Activated CD8-positive, alpha-beta memory T cell treated with anti-CD3 and anti-CD28 coated beads for 48 hours (primary cell): ENCODE measurements around the gene NOL4L.
"Not testable (repeated sequence)": the region's sequence is repeated elsewhere in the genome, so short reads cannot be mapped to it uniquely, and the experiment has no call there.

Experiments
- DNase-seq, 3 experiments: peaks; one replicate each; pipeline ENCODE4 v3.0.0-alpha.2; 2020; ENCODE audit warnings: low read depth in 2 of 3, low spot score in 2 of 3

The NOL4L gene

DNA sequence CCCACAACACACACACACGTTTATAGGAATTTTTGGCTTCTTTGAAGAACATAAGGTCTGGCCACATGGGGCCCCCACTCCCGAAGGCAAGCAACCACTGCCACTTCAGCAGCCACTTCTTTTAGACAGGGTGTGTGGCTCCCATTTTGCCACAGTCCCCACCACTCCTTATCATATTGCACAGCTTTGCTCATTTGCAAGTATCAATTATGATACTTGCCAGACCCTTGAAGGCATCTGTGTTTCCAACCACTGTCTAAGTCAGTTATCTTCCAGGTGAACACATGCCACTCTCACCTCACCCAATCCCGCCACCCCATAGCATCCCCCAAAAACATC lies 73.1 kb downstream of the NOL4L start:
- DNase-seq = no peak

DNA sequence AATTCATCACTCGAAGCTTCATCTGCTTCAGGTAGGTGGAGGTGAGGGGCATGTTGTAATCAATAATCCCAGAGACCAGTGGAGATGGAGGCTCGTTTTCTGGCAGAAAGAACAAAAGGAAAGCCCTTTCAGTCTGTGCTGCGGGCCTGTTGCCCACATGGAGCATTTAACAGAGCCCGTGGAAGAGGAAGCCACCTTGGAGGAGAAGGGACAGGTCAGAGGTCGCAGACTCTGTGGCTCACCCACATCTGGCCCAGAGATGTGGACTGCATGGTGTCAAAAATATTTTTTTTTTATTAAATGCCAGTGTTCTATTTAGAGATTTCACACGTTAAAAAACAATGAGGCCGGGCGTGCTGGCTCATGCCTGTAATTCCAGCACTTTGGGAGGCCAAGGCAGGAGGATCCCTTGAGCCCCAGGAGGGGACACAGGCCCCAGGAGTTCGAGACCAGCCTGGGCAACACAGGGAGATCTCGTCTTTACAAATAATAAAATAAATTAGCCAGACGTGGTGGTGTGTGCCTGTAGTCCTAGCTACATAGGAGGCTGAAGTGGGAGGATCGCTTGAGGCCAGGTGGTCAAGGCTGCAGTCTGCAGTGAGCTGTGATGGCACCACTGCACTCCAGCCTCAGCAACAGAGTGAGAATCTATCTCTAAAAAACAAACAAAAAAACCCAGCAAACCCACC lies 73.6 kb downstream of the NOL4L start:
- no peak for DNase-seq

DNA sequence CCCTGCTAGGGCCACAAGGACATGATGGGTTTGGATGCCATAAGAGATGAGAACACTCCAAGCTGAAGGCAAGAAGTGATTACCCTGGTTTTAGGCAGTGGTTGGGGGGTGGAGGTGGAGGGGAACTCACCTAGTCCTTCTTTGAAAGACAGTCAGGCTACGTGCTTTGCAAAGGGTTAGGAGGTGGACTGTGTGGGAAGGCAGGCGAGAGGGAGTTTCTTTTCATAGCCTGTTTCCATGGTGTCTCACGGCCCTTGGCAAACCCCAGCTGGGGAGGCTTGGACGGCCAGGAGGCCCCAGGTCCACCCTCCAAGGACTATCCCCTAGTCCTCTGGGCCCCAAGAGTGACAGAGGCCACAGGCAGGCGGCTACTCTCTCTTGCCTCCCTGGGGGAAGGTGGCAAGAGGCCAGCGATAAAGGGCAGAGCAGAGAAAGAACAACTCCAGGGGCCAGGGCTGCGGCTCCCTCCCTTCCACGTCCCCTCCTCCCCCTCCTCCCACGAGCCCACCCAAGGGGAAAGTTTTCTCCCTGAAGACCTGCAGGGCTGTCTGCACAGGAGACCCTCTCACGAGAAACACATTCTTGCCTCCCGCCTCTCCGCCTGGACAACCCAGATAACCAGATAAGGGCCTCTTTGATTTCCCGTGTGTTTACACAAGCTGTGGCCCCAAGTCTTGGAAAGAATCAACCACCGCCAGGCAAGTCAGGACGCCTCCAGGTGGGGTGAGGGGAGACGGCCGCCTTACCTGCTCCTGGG lies 74.4 kb downstream of the NOL4L start:
- DNase-seq = no peak

DNA sequence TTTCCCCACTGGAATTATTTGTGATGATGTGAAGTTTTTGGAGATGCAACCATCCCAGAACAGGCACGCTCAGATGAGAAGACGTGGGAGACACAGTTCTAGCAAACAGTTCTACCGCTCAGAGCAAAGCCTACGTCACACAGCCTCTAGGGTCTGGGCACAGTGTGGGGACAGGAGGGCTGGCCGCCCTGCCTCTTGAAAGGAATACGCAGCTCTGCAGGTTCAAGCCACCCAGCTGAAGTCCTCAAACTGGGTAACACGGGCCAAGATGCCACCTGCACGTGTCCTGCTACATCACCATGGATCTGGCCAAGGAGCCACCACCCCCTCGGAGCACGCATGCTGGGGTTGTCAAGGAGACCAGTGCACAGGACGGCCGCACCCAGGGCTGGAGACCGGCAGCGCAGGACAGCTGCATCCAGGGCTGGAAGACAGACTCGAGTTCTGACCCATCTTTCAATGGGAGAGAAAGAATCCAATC lies 75.0 kb downstream of the NOL4L start:
- no peak for DNase-seq

DNA sequence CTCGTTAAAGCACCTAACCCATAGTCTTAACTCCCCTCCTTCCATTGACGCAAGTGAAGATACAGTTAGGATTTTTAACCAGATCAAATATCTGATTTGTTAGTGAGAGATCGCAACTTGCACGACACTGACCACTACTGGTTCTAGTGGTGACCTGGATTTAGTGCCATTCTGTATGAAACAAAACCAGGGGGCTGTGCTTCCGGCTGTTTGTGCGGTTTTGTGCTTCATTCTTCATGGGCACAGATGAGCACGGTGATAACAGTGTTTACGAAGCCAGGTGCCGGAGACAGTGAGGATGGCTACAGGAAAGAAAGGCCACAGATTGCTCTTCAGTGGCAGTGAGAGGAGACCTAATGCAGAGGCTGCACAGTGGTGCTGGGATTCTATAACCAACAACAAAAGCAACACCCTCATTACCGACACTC lies 75.5 kb downstream of the NOL4L start:
- DNase-seq = no peak

DNA sequence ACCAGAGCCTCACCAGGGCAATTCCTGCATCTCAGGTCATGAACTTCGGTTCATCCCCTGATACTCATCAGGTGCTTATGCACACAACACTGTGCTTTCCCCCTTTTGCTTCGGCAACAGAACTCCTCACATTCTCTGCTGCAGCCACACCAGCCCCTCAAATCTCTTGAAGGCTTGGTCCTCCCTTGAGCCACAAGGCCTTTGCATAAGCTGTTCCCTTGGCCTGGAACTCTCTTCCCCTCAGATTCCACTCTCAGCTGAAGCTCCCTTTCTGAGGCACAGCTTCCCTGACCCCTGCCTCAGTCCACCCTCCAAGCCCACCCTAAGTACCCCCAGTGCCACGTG lies 76.4 kb downstream of the NOL4L start:
- DNase-seq = no peak

DNA sequence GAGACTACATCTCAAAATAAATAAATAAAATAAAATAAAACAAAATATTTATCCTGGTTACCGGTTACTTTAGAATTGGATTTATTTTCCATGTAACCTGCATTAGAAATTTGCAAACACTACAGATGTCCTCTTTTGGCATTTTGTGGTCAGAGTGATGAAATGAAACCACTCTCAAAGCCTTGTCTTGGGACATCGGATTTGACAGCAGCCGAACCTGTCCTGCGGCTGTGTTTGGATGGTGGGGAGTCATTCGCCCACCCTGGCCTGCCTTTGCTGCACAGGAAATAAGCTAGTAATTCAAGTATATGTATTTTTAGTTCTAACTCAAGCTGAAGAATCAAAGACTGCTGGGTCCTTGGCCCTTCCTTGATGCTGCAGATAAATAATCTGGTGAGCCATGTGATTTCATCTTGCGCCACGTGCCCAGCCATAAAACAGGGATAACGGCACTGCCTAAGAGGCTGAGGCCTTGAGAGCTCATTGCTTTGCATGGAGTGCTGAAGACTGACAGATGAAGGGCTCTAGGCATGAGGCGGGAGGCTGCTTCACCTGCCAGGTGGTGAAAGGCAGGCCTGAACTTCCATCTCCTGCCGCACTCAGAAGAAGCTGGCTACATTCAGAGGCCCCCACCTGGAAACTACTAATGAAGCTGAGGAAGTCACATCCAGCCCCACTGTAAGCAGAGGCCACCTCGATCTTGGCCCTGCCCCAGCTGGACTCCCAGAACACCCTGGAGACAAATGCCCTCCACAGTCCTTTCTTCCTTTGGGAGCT lies 76.9 kb downstream of the NOL4L start:
- DNase-seq = no peak

DNA sequence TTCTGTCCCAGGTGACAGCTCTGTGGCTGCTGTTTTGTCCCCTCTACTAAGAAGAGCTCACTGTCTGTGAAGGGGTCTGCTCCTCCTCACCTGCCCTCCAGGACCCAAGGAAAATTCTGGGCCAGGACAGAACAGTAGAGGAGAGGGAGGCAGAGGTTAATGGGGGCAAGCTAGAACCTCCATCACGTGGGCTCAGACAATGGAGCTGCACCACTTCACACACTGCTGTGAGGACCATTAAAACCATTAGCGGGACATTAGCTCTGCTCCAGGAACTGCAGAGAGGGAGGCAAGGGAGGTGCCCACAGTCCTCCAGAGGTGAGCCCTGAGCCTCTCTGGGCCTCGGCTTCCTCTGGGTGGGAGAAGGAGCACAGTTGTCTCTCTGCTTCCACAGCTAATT lies 78.4 kb downstream of the NOL4L start:
- no peak for DNase-seq

DNA sequence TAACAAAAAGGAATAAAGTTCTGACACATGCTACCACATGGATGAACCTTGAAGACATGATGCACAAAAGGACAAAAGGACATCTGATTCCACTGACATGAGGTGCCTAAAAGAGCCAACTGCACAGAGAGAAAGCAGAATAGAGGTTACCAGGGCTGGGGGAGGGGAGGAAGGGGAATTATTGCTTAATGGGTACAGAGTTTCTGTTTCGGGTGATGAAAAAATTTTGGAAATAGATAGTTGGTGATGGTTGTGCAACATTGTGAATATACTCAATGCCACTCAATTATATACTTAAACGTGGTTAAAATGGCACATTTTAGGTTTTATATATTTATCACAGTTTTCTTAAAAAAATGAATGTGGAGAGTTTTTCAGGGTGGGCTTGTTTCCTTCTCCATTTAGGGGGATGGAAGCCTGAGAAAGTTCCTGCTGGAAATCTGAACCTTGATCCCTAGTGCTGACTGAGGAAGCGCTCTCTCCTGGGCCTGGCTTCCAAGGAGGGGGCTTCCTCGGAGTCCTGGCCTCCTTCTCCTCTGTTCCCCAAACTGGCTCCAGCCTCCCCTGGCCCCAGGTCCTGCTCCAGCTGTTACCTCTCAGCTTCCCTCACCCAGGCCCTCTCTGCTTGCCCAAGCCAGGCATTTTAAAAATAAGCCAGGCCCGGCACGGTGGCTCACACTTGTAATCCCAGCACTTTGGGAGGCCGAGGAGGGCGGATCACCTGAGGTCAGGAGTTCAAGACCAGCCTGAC lies 79.2 kb downstream of the NOL4L start:
- DNase-seq = no peak

DNA sequence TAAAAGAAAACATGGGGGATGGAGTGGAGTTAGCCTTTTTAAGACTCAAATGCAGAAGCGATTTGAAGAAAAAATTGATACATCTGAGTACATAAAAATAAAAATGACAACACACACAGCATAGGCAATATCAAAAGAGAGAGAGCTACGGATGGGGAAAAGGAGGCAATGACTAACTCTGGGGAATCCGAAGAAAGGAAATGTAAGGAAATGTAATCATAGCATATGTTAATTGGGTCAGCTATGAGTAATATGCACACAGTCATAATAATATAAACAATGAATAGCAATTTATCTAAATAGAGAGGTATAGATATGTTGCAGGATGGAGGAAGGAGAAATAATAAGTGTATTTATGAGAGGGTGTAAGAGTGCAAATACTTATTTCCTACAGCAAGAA lies 83.4 kb downstream of the NOL4L start:
- DNase-seq = no peak

DNA sequence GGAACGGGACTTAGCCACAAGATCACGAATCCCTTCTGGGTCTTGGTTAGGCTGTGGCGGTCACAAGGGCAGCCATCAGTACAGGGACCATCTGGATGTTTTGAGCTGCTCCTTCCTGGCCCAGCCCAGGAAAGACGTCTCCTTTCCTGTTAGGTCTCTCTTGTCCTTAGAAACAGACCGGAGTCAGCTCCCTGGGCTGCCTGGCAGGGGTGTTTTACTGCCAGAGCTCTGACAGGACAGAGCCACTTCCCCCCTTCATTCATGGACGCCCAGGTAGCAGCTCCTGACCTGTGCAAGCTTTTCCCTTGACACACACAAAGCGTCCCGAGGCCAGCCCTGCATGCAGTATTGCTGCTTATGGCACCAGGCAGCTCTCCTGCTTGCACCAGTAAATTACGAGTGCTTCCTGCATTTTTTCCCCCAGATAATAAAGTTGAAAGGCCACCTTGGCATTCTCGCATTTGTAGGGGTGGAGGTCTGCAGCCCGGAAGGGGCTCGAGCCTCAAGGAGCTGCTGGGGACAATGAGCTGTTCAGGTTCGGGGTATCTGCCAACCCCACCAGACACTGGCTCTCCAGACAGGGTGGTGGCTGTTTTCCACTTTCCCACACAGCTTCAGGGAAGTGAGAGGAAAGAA lies 87.4 kb downstream of the NOL4L start:
- DNase-seq = no peak

DNA sequence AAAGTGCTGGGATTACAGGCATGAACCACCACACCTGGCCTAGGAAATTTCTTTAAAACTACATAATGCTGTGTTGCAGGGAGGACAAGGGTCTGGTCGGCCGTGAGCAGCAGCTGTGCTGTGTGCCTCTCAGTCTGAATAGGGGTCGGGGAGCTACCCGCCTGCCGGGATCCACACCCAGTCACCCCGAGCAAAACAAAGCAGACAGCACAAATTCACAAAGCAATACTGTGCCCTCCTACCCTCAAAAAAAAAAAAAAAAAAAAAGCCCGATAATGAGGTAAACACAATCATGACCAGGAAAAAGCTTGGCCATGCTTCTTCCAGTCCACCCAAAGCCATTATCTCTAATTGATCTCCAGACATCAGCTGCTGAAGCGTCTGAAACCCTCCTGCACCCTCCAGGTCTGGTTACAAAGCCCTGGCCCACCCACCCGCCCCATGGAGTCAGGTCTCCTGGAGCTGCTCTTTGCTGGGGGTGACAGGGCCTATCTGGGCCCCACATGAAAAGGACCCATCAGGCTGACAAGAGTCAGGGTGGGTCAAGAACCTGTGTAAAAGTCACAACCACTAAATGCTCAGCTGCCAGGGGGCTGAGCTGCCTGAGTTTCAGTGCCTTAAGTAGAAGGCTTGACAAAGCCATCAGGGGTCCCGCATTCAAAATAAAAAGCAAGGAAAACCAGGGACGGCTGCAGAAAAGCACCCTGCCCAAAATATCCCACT lies 88.2 kb downstream of the NOL4L start:
- no peak for DNase-seq

DNA sequence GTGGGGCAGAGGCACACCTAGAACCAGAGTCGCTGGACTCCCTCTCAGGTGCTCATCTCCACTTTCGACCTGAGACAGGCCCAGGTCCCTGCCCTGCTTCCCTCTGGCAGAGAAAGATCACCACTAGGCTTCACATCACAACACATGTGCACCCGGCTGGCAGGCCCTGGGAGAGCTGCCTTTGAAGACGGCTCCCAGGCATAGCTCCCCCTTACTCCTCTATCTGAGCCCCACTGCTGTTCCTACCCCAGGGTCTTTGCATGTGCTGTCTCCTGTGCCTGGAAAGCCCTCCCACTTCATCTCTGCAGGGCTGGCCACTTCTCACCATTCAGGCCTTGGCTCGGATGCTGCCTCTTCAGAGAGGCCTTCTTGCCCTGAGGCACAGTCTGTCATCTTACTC lies 89.2 kb downstream of the NOL4L start:
- DNase-seq = no peak

DNA sequence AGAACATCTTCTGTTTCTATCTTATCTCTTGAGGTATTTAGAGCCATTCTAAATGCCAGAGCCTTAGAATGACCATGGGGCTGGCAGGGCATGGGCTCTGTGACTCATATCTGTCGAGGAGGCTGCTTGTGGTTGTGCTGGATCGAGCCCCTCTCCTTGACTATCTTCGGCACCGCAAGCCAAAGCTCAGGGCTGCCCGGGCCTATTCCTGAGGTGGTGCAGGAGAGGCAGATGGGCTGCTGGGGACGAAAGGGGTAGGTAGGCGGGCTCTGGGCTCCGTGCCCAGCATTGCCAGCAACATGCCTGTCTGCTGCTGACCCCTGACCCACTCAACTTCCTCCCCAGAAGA lies 89.9 kb downstream of the NOL4L start:
- no peak for DNase-seq

DNA sequence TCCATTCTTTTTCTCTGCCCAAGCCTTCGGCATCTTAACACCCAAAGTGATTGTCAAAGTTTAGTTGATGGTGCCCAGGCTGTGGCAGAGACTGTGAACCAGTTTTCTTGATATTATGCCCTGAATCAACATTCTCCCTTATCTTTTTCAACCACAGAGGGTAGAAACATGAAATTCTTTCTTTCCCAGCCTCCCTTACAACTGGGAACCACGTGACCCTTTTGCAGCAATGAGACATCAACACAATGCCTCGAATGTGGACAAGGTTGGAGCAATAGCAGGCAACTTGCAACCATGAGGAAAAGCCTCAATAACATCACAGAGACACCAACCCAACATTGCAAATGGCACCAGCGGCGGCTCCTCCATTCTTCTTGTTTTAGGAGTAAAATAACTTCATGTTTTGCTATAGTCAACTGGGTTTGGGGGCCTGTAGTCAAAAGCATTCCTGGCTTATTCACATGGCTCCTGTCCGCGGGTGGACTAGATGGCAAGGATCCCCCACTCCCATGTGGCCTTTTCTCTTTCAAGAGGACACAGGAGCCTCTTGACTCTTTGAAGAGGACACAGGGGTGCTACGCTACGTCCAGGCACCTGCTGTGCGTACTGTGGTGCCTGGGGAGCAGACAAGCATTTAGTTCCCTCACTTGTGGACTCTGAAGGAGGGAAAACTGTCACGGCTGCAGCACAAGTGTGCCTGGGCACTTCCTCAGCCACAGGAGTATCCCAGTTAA lies 90.5 kb downstream of the NOL4L start:
- no peak for DNase-seq

DNA sequence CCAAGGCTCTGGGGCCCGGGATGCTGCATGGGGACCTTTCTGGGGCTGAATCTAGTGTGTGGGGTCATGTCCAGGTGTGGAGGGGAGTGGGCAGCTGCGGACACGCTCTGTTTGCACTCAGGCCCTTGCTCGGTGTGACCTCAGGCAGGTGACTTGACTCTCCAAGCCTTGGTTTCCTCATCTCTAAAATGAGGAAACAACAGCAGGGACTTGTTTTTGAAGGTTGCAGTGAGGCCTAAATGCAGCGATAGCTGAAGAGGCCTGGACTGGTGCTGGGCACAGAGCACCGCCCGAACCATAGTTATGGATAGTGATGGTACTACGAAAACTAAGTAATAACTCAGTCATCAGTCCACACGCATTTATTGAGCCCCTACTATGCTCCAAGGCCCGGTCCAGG lies 91.8 kb downstream of the NOL4L start:
- no peak for DNase-seq

DNA sequence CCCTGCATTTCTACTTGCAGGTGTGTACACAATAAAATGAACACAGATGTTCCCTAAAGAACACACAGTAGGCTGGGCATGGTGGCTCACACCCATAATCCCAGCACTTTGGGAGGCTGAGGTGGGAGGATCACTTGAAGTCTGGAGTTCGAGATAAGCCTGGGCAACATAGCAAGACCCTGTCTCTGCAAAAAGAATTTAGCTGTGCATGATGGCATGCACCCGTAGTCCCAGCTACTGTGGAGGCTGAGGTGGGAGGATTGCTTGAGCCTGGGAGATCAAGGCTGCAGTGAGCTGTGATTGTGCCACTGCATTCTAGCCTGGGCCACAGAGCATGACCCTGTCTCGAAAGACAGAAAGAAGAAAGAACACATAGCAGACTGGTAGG lies 93.4 kb downstream of the NOL4L start:
- DNase-seq = not testable (repeated sequence)

DNA sequence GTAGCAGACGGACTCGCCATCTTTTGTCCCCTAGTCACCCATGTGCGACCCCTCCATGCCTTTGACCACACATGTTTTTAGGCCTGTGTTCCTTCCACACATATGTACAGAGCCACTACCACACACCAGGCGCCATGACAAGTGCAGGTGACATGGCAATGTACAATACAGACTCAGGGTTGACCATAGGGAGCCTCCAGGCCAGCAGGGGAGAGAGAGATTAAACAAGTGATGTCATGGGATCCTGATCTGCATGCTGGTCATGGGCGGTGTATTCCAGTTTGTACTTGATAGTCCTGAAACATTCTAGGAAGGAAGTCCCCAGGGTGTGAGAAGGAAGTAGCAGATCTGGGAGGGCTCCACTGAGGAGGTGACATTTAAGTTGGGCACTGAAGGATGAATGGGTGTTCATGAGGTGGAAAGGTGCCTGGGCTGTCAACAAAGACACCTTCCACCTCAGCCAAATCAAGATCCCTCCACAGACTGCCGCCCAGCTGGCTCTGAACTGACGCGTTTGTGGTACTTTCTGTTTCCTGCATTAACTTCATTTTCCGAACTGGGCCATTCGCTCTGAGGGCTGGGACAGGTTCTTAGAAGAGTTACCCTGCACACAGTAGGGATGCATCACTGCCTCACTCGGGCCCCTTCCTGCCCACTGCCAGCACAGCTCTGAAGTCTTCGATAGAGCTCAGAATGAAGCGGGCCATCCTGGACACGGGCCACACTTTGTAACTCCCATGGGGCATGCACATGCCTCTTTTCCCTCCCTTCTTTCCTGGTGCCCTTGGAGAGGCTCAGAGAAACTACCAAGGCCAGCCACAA lies 94.0 kb downstream of the NOL4L start:
- DNase-seq = no peak
